Gastrocnemius medialis (tissue), 4 donors: Measurements from ENCODE around the gene RPL39L. TPM values are rescaled to one million over a fixed set of nuclear protein-coding genes. Genes with fewer than 3 reads are reported as not detected.
A peak's percentile ranks its signal among the peaks of the same experiment; 100 is the strongest.

Source experiments
- ATAC-seq, 2 donors: fragments of 150-250 bp; one replicate each; pipeline ENCODE4 v1.9.1; 2016
- DNase-seq, 2 donors: peaks; one replicate each; pipeline ENCODE4 v3.0.0-alpha.2; 2019
- H3K27ac ChIP-seq, 4 donors: fragments of 200-600 bp; sonication (generic); 1 replicate in 1 of 4; 2 replicates in 3 of 4; pipeline ENCODE4 v1.5.1; 2016 to 2018; ENCODE audit warnings: mild to moderate bottlenecking in 2 of 4, moderate library complexity in 1 of 4
- H3K27me3 ChIP-seq, 3 donors: fragments of 200-600 bp; sonication (generic) in 2 of 3; 1 replicate in 1 of 3; 2 replicates in 2 of 3; pipeline versions ENCODE4 v1.5.1 to v1.6.0; 2016 to 2019; ENCODE audit warnings: mild to moderate bottlenecking in 1 of 3, moderate library complexity in 1 of 3
- H3K36me3 ChIP-seq, 2 donors: fragments of 200-600 bp; sonication (generic) in 1 of 2; one replicate each; pipeline ENCODE4 v1.5.1; 2017 to 2018
- H3K4me1 ChIP-seq, 2 donors: fragments of 200-600 bp; sonication (generic) in 1 of 2; one replicate each; pipeline ENCODE4 v1.5.1; 2016 to 2017; ENCODE audit warnings: mild to moderate bottlenecking in 2 of 2
- H3K4me3 ChIP-seq, 4 donors: fragments of 200-600 bp; sonication (generic) in 3 of 4; 1 replicate in 1 of 4; 2 replicates in 3 of 4; pipeline ENCODE4 v1.5.1; 2016 to 2019; ENCODE audit warnings: mild to moderate bottlenecking in 2 of 4
- H3K9me3 ChIP-seq, 3 donors: fragments of 200-600 bp; sonication (generic) in 2 of 3; 1 replicate in 1 of 3; 2 replicates in 2 of 3; pipeline ENCODE4 v1.5.1; 2016 to 2019
- CTCF ChIP-seq, 5 experiments: fragments of 450-650 bp in 3 of 5; fragments of 200-600 bp in 2 of 5; sonication (generic) in 2 of 5; IDR thresholded peaks in 4 of 5; conservative IDR thresholded peaks in 1 of 5; 1 replicate in 4 of 5; 2 replicates in 1 of 5; pipeline ENCODE4 v1.5.1; 2016 to 2019; ENCODE audit warnings: antibody characterized with exemption in 5 of 5, mild to moderate bottlenecking in 3 of 5, moderate library complexity in 3 of 5
- POLR2A ChIP-seq, 2 donors: fragments of 450-650 bp; IDR thresholded peaks; one replicate each; pipeline ENCODE4 v1.6.1; 2017; ENCODE audit warnings: antibody characterized with exemption in 2 of 2, mild to moderate bottlenecking in 2 of 2, moderate library complexity in 2 of 2
- in situ Hi-C, 4 donors: fragments of 200-750 bp; cut with MboI; loops; one replicate each; pipeline versions ENCODE4 v1.15.0 to v1.8.0; 2017; ENCODE audit warnings: low sequenced_read_pairs in 4 of 4
- intact Hi-C: fragments of 100-400 bp; cut with DNase I; formaldehyde crosslinking; loops from one replicate; pipeline ENCODE4 v1.15.1; 2023; ENCODE audit warnings: low total_unique reads
- total RNA-seq, 4 donors: library from RNA; depleted of rRNA; stranded (reverse); fragments of >200 nt; gene quantifications; one replicate each; pipeline versions ENCODE4 v1.1.0 to v1.2.3, GENCODE V29; 2016

Gene RPL39L
- total RNA-seq, 4 donors from 2014 or later, result 0.71 to 1.6 TPM; not detected in 2

GRCh38 chr3:187169231-187169960 lies 30.1 kb upstream of the RPL39L start:
- ATAC-seq, result no peak
- Histone ChIP-seq H3K27me3 (no peaks in the 10 kb centered on the region), H3K4me1 (peaks cover 11 to 24% of the 10 kb centered on the region in 2 donors), H3K4me3 (no peak overlapping the region), H3K36me3 (no peaks in the 10 kb centered on the region), H3K27ac (no peak overlapping the region), H3K9me3 (no peaks in the 10 kb centered on the region)
- in situ Hi-C loops, result loop anchor here (10.0 to 25.0 kb wide), 2 partner anchors 325 to 557 kb away; partner anchors contain the start of genes AHSG (in 4 of the 4) and ADIPOQ (in 1 of the 4)
- TF ChIP-seq CTCF (IDR thresholded peaks at IDR 0.05 in 4 of 5, conservative IDR thresholded peaks at IDR 0.05 in 1 of 5) (no peak), POLR2A (IDR thresholded peaks at IDR 0.05) (no peak)
- no peak for DNase-seq
- intact Hi-C loops, result loop anchor here (5.0 to 10.0 kb wide), 2 partner anchors 237 to 555 kb away; partner anchors contain the start of genes AHSG and ST6GAL1

GRCh38 chr3:187167777-187168176 lies 28.5 kb upstream of the RPL39L start:
- TF ChIP-seq CTCF (IDR thresholded peaks at IDR 0.05 in 4 of 5, conservative IDR thresholded peaks at IDR 0.05 in 1 of 5) (no peak), POLR2A (IDR thresholded peaks at IDR 0.05) (no peak)
- in situ Hi-C loops (loop anchor here (10.0 to 25.0 kb wide), 2 partner anchors 323 to 555 kb away; partner anchors contain the start of genes AHSG (in 4 of the 4) and ADIPOQ (in 1 of the 4)), intact Hi-C loops (loop anchor here (5.0 to 10.0 kb wide), 2 partner anchors 235 to 553 kb away; partner anchors contain the start of genes AHSG and ST6GAL1)
- DNase-seq (no peak), ATAC-seq (peak in 1 of 2 donors; percentile 28)
- Histone ChIP-seq H3K4me3 (no peak overlapping the region), H3K27me3 (no peaks in the 10 kb centered on the region), H3K27ac (peak overlapping the region in 1 of 4 donors; percentile 23), H3K4me1 (peaks cover 11 to 24% of the 10 kb centered on the region in 2 donors), H3K36me3 (no peaks in the 10 kb centered on the region), H3K9me3 (no peaks in the 10 kb centered on the region)

- H3K27me3 ChIP-seq, result no peaks in the 10 kb centered on the region
- DNase-seq (no peak), ATAC-seq (no peak)
- TF ChIP-seq POLR2A (IDR thresholded peaks at IDR 0.05), result no peak
- no peak for TF ChIP-seq CTCF (IDR thresholded peaks at IDR 0.05 in 4 of 5, conservative IDR thresholded peaks at IDR 0.05 in 1 of 5)
- in situ Hi-C loops, result loop anchor here (10.0 to 25.0 kb wide), 2 partner anchors 322 to 554 kb away; partner anchors contain the start of genes AHSG (in 4 of the 4) and ADIPOQ (in 1 of the 4)
- H3K4me1 ChIP-seq, result peaks cover 11 to 24% of the 10 kb centered on the region in 2 donors
- intact Hi-C loops, result loop anchor here (5.0 to 10.0 kb wide), 2 partner anchors 234 to 552 kb away; partner anchors contain the start of genes AHSG and ST6GAL1
- no peak overlapping the region for H3K4me3 ChIP-seq
- no peaks in the 10 kb centered on the region for H3K9me3 ChIP-seq
- H3K36me3 ChIP-seq, result no peaks in the 10 kb centered on the region
- H3K27ac ChIP-seq, result no peak overlapping the region
Observed at GRCh38 chr3:187166750-187167149, 27.5 kb upstream of the RPL39L start.

GRCh38 chr3:187165144-187165543 lies 25.8 kb upstream of the RPL39L start:
- no peaks in the 10 kb centered on the region for H3K36me3 ChIP-seq
- intact Hi-C loops (loop anchor here (1.0 to 10.0 kb wide), 3 partner anchors 233 to 550 kb away; partner anchors contain the start of genes AHSG and ST6GAL1), in situ Hi-C loops (loop anchor here (10.0 to 25.0 kb wide), 2 partner anchors 320 to 553 kb away; partner anchors contain the start of genes AHSG (in 4 of the 4) and ADIPOQ (in 1 of the 4))
- H3K9me3 ChIP-seq, result no peaks in the 10 kb centered on the region
- DNase-seq (peak in 1 of 2 donors; percentile 15), ATAC-seq (peak; percentile 68 to 90)
- H3K27ac ChIP-seq, result no peak overlapping the region
- TF ChIP-seq POLR2A (IDR thresholded peaks at IDR 0.05) (no peak), CTCF (IDR thresholded peaks at IDR 0.05 in 4 of 5, conservative IDR thresholded peaks at IDR 0.05 in 1 of 5) (peak; percentile 55 to 83 (median 69))
- H3K27me3 ChIP-seq, result no peaks in the 10 kb centered on the region
- peaks cover 11 to 24% of the 10 kb centered on the region in 2 donors for H3K4me1 ChIP-seq
- H3K4me3 ChIP-seq, result no peak overlapping the region
